HepG2 (cell line): ENCODE measurements around the gene STAT4. TPM values are rescaled to one million over a fixed set of nuclear protein-coding genes. Genes with fewer than 3 reads are reported as not detected.
A peak's percentile ranks its signal among the peaks of the same experiment; 100 is the strongest.

ENCODE experiments used
- CEBPB ChIP-seq: IDR thresholded peaks from 2 replicates; pipeline ENCODE4 v1.6.1; 2011; ENCODE audit warnings: low read depth, low read length, improper control_type of control experiment, borderline replicate concordance
- ELF4 ChIP-seq: sonication (generic); formaldehyde crosslinking; IDR thresholded peaks from 2 replicates; pipeline ENCODE4 v1.5.0; 2020; ENCODE audit warnings: missing genetic modification reagents, mild to moderate bottlenecking, moderate library complexity, borderline replicate concordance
- ISL2 ChIP-seq: sonication (generic); formaldehyde crosslinking; IDR thresholded peaks from 2 replicates; pipeline ENCODE4 v1.5.0; 2020; ENCODE audit warnings: missing genetic modification reagents
- NBN ChIP-seq: fragments of 450-650 bp; conservative IDR thresholded peaks from 2 replicates; pipeline ENCODE4 v1.6.1; 2017
- RXRA ChIP-seq: sonication (generic); formaldehyde crosslinking; IDR thresholded peaks from 2 replicates; pipeline ENCODE4 v1.5.1; 2020; ENCODE audit warnings: missing genetic modification reagents
- SMAD9 ChIP-seq: sonication (generic); formaldehyde crosslinking; IDR thresholded peaks from 2 replicates; pipeline ENCODE4 v1.5.1; 2020; ENCODE audit warnings: mild to moderate bottlenecking, missing genetic modification reagents
- THYN1 ChIP-seq: sonication (generic); formaldehyde crosslinking; IDR thresholded peaks from 2 replicates; pipeline ENCODE4 v1.8.1; 2023; ENCODE audit warnings: low read depth, mild to moderate bottlenecking, moderate library complexity, missing genetic modification reagents, borderline replicate concordance
- TMF1 ChIP-seq: sonication (generic); formaldehyde crosslinking; IDR thresholded peaks from 2 replicates; pipeline ENCODE4 v1.8.1; 2022; ENCODE audit warnings: low read depth, missing genetic modification reagents
- ZBTB38 ChIP-seq: sonication (generic); formaldehyde crosslinking; IDR thresholded peaks from 2 replicates; pipeline ENCODE4 v1.5.1; 2020; ENCODE audit warnings: mild to moderate bottlenecking, missing genetic modification reagents
- ZFP37 ChIP-seq: sonication (generic); formaldehyde crosslinking; IDR thresholded peaks from 2 replicates; pipeline ENCODE4 v1.4.0; 2020; ENCODE audit warnings: missing genetic modification reagents, borderline replicate concordance
- ZKSCAN8 ChIP-seq: IDR thresholded peaks from 2 replicates; pipeline ENCODE4 v1.6.1; 2016; ENCODE audit warnings: borderline replicate concordance, missing genetic modification reagents, missing compliant biosample characterization
- ZNF20 ChIP-seq: sonication (generic); formaldehyde crosslinking; IDR thresholded peaks from 2 replicates; pipeline ENCODE4 v1.4.0; 2020; ENCODE audit warnings: mild to moderate bottlenecking, moderate library complexity, missing genetic modification reagents
- ZNF235 ChIP-seq: sonication (generic); formaldehyde crosslinking; IDR thresholded peaks from 2 replicates; pipeline ENCODE4 v1.8.1; 2023; ENCODE audit warnings: mild to moderate bottlenecking, missing genetic modification reagents, borderline replicate concordance
- ZNF350 ChIP-seq: sonication (generic); formaldehyde crosslinking; IDR thresholded peaks from 2 replicates; pipeline ENCODE4 v1.4.0; 2020; ENCODE audit warnings: mild to moderate bottlenecking, low read depth, missing genetic modification reagents, borderline replicate concordance
- ZNF367 ChIP-seq: sonication (generic); formaldehyde crosslinking; IDR thresholded peaks from 2 replicates; pipeline ENCODE4 v1.4.0; 2020; ENCODE audit warnings: missing genetic modification reagents, borderline replicate concordance
- ZNF501 ChIP-seq: sonication (generic); formaldehyde crosslinking; IDR thresholded peaks from 2 replicates; pipeline ENCODE4 v1.5.1; 2020; ENCODE audit warnings: mild to moderate bottlenecking, moderate library complexity, missing genetic modification reagents
- ZNF775 ChIP-seq: sonication (generic); formaldehyde crosslinking; IDR thresholded peaks from 2 replicates; pipeline ENCODE4 v1.4.0; 2020; ENCODE audit warnings: missing genetic modification reagents, mild to moderate bottlenecking, moderate library complexity, borderline replicate concordance
- ZNF878 ChIP-seq: sonication (generic); formaldehyde crosslinking; IDR thresholded peaks from 2 replicates; pipeline ENCODE4 v1.8.1; 2023; ENCODE audit warnings: mild to moderate bottlenecking, missing genetic modification reagents, moderate library complexity
- ZSCAN29 ChIP-seq: sonication (generic); formaldehyde crosslinking; conservative IDR thresholded peaks from 2 replicates; pipeline ENCODE4 v1.4.0; 2020; ENCODE audit warnings: mild to moderate bottlenecking, missing genetic modification reagents
- polyA plus RNA-seq, 8 experiments: library from polyadenylated mRNA; depleted of rRNA in 3 of 8; stranded (reverse) in 7 of 8; unstranded in 1 of 8; fragments of >200 nt; fragmentation: Illumina TruSeq in 4 of 8; extraction: Trizol in 4 of 8; gene quantifications; 2 replicates each; pipeline versions ENCODE4 v1.2.1 to v1.2.3, GENCODE V29; 2011 to 2016; ENCODE audit warnings: low read depth in 4 of 8, missing spikeins in 1 of 8, mixed read lengths in 1 of 8; ENCODE audit not compliant: insufficient read depth in 1 of 8
- total RNA-seq, 5 experiments: library from RNA; depleted of rRNA; stranded (reverse); fragments of >200 nt; fragmentation: Illumina TruSeq; extraction: Trizol; gene quantifications; 2 replicates each; pipeline ENCODE4 v1.2.3, GENCODE V29; 2016; ENCODE audit warnings: low read depth in 1 of 5
- TF ChIP-seq, protein P1 (sequence below): sonication (generic); formaldehyde crosslinking; IDR thresholded peaks from 2 replicates; pipeline ENCODE4 v1.8.0; 2022; ENCODE audit warnings: mild to moderate bottlenecking, missing genetic modification reagents
- TF ChIP-seq, protein P2 (sequence below): sonication (generic); formaldehyde crosslinking; IDR thresholded peaks from 2 replicates; pipeline ENCODE4 v1.9.0; 2021; ENCODE audit warnings: missing genetic modification reagents, borderline replicate concordance
- TF ChIP-seq, protein P3 (sequence below): IDR thresholded peaks from 2 replicates; pipeline ENCODE4 v1.6.1; 2016
- TF ChIP-seq, protein P4 (sequence below): sonication (generic); formaldehyde crosslinking; IDR thresholded peaks from 2 replicates; pipeline ENCODE4 v1.8.0; 2022; ENCODE audit warnings: missing genetic modification reagents, mild to moderate bottlenecking, inconsistent platforms, borderline replicate concordance
- TF ChIP-seq, protein P5 (sequence below): sonication (generic); formaldehyde crosslinking; IDR thresholded peaks from 2 replicates; pipeline ENCODE4 v1.4.0; 2020; ENCODE audit warnings: missing genetic modification reagents

The STAT4 gene
- total and polyA plus RNA-seq, 2 of the 13 experiments (the other 11 are each of a cell fraction or from before 2014, with no cell fraction given) = 0.37 TPM; not detected in 1

DNA sequence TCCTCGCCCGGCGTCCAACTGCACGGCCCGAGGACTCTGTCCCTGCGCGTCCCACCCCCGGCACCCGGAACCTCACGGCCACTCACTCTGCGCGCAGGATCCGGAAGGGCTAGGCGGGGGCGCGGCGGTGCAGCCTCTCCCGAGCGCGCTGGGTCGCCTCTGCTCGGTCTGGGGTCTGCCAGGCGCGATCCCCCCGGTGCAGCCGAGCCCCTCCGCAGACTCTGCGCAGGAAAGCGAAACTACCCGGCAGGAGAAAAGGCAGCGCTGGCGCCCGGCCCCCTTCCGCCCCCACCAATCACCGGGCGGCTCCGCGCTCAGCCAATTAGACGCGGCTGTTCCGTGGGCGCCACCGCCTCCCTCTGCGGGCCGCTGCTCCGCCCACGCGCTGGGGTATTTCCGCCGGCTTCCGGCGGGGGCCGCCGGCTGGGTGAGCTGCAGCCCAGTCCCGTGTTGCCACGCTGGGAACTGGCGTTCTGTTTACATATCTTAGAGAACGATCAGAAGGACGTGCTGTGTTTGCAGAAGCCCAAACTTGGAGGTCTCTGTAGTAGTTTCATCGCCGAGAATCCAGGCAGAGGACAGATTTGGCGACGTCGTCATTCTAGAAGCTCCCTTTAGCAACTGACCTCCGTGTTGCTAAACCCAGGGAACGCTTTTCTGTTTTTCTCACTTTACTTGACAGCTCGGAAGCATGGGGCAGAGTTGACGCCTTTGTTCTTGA lies 136.7 kb downstream of the STAT4 start, which contains the start of gene STAT1 (continued):
- TF ChIP-seq, protein P1, sequence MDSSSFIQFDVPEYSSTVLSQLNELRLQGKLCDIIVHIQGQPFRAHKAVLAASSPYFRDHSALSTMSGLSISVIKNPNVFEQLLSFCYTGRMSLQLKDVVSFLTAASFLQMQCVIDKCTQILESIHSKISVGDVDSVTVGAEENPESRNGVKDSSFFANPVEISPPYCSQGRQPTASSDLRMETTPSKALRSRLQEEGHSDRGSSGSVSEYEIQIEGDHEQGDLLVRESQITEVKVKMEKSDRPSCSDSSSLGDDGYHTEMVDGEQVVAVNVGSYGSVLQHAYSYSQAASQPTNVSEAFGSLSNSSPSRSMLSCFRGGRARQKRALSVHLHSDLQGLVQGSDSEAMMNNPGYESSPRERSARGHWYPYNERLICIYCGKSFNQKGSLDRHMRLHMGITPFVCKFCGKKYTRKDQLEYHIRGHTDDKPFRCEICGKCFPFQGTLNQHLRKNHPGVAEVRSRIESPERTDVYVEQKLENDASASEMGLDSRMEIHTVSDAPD (CRISPR knock-in tag) = peak; percentile 74; the same call in 1 of the 2 replicates
- TF ChIP-seq ZSCAN29 (peak; percentile 88), ZKSCAN8 (CRISPR knock-in tag) (peak; percentile 77), ZNF235 (CRISPR knock-in tag) (peak; percentile 81; the same call in 1 of the 2 replicates), ZBTB38 (CRISPR knock-in tag) (peak; percentile 58), ELF4 (CRISPR knock-in tag) (no peak; the same call in 1 of the 2 replicates), ZNF878 (CRISPR knock-in tag) (peak; percentile 98), ZFP37 (CRISPR knock-in tag) (0 out of 2 replicates have a peak, but pooled peaks have one; percentile 26), TMF1 (CRISPR knock-in tag) (peak; percentile 91), ZNF350 (CRISPR knock-in tag) (peak; percentile 99), ZNF20 (CRISPR knock-in tag) (0 out of 2 replicates have a peak, but pooled peaks have one; percentile 87), CEBPB (no peak), ZNF775 (CRISPR knock-in tag) (no peak; the same call in 1 of the 2 replicates), SMAD9 (CRISPR knock-in tag) (no peak), ZNF367 (no peak), ZNF501 (CRISPR knock-in tag) (peak; percentile 99), ISL2 (CRISPR knock-in tag) (peak; percentile 95), NBN (no peak), RXRA (CRISPR knock-in tag) (peak; percentile 90), THYN1 (CRISPR knock-in tag) (no peak)
- TF ChIP-seq, protein P2, sequence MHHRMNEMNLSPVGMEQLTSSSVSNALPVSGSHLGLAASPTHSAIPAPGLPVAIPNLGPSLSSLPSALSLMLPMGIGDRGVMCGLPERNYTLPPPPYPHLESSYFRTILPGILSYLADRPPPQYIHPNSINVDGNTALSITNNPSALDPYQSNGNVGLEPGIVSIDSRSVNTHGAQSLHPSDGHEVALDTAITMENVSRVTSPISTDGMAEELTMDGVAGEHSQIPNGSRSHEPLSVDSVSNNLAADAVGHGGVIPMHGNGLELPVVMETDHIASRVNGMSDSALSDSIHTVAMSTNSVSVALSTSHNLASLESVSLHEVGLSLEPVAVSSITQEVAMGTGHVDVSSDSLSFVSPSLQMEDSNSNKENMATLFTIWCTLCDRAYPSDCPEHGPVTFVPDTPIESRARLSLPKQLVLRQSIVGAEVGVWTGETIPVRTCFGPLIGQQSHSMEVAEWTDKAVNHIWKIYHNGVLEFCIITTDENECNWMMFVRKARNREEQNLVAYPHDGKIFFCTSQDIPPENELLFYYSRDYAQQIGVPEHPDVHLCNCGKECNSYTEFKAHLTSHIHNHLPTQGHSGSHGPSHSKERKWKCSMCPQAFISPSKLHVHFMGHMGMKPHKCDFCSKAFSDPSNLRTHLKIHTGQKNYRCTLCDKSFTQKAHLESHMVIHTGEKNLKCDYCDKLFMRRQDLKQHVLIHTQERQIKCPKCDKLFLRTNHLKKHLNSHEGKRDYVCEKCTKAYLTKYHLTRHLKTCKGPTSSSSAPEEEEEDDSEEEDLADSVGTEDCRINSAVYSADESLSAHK (CRISPR knock-in tag) = no peak; the same call in 1 of the 2 replicates
- TF ChIP-seq, protein P3, sequence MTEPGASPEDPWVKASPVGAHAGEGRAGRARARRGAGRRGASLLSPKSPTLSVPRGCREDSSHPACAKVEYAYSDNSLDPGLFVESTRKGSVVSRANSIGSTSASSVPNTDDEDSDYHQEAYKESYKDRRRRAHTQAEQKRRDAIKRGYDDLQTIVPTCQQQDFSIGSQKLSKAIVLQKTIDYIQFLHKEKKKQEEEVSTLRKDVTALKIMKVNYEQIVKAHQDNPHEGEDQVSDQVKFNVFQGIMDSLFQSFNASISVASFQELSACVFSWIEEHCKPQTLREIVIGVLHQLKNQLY (CRISPR knock-in tag) = peak; percentile 89
- TF ChIP-seq, protein P4, sequence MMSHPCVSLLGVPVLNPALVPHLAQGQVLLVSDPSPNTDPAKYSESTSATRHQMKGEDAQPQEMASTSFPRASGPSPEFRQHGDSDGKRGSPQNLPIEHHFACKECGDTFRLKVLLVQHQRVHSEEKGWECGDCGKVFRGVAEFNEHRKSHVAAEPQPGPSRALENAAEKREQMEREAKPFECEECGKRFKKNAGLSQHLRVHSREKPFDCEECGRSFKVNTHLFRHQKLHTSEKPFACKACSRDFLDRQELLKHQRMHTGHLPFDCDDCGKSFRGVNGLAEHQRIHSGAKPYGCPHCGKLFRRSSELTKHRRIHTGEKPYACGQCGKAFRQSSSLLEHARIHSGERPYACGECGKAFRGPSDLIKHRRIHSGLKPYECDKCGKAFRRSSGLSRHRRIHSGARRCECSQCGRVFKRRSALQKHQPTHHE (CRISPR knock-in tag) = peak; percentile 88; the same call in 1 of the 2 replicates
- TF ChIP-seq, protein P5, sequence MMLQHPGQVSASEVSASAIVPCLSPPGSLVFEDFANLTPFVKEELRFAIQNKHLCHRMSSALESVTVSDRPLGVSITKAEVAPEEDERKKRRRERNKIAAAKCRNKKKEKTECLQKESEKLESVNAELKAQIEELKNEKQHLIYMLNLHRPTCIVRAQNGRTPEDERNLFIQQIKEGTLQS (CRISPR knock-in tag) = peak; percentile 55; the same call in 1 of the 2 replicates
